ENCODE data around the gene TOE1.

Gene TOE1

DNA sequence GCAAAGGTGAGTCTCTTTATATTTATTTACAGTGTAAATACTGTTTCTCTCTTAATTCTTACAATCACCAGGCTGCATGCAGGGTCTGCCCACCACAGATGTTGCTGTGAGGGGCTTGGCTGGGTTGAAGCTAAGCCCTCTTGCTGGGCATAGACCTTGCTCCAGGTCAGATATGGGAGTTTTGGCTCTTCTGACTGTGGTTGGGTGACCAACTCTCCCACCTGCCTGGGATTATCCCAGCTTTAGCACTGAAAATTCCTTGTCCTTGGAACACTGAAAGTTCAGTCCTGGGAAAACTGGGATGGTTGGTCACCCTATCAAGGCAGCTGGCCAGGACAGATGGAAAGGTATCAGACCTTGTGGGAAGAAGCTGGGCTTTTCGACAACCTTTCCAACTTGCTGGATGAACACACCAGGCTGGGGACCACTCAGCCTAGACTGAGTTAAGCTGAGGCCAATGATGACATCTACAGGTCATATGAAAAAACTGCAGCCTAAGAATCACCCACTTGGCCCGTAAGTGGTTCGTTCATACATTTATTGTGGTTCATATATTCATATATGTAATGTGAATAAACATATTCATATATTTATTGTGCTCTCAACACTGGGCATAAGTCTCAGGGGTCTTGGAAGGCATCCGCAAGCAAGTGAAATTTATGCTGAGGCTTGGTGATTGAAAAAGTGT lies 39.8 kb upstream of the TOE1 start:
- TF ChIP-seq RAD21 (IDR thresholded peaks at IDR 0.05; ENCODE audit: low read depth) = peak; percentile 91
- TF ChIP-seq, protein P1, sequence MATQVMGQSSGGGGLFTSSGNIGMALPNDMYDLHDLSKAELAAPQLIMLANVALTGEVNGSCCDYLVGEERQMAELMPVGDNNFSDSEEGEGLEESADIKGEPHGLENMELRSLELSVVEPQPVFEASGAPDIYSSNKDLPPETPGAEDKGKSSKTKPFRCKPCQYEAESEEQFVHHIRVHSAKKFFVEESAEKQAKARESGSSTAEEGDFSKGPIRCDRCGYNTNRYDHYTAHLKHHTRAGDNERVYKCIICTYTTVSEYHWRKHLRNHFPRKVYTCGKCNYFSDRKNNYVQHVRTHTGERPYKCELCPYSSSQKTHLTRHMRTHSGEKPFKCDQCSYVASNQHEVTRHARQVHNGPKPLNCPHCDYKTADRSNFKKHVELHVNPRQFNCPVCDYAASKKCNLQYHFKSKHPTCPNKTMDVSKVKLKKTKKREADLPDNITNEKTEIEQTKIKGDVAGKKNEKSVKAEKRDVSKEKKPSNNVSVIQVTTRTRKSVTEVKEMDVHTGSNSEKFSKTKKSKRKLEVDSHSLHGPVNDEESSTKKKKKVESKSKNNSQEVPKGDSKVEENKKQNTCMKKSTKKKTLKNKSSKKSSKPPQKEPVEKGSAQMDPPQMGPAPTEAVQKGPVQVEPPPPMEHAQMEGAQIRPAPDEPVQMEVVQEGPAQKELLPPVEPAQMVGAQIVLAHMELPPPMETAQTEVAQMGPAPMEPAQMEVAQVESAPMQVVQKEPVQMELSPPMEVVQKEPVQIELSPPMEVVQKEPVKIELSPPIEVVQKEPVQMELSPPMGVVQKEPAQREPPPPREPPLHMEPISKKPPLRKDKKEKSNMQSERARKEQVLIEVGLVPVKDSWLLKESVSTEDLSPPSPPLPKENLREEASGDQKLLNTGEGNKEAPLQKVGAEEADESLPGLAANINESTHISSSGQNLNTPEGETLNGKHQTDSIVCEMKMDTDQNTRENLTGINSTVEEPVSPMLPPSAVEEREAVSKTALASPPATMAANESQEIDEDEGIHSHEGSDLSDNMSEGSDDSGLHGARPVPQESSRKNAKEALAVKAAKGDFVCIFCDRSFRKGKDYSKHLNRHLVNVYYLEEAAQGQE (IDR thresholded peaks at IDR 0.05; ENCODE audit: low read depth) = no peak

DNA sequence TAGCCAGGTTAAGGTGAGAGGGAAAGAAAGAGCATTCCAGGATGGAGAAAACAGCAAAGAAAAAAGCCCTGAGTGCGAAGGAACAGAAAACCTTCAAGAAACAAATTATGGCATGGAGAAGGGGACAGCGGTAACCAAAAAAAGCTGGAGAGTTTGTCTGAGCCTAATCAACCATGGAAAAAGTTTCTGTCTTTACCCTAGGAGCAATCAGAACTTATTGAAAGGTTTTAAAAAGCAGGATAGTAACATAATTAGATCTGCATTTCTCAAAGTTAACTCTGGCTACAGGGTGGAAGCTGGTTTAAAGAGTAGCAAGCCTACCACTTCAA lies 39.3 kb upstream of the TOE1 start:
- TF ChIP-seq ZBTB7A (IDR thresholded peaks at IDR 0.05; ENCODE audit: low read depth) (no peak), EP300 (IDR thresholded peaks at IDR 0.05; ENCODE audit: borderline replicate concordance) (no peak), TEAD4 (IDR thresholded peaks at IDR 0.05) (no peak), TAF1 (IDR thresholded peaks at IDR 0.05; ENCODE audit: low read depth) (no peak), CEBPB (IDR thresholded peaks at IDR 0.05) (no peak), FOXM1 (IDR thresholded peaks at IDR 0.05; ENCODE audit: borderline replicate concordance, low read depth) (no peak)
- TF ChIP-seq, protein P2, sequence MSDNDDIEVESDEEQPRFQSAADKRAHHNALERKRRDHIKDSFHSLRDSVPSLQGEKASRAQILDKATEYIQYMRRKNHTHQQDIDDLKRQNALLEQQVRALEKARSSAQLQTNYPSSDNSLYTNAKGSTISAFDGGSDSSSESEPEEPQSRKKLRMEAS (IDR thresholded peaks at IDR 0.05) = no peak

GRCh38 chr1:45302505-45303150 lies 37.3 kb upstream of the TOE1 start:
- TF ChIP-seq RAD21 (IDR thresholded peaks at IDR 0.05; ENCODE audit: low read depth) (no peak), YY1 (IDR thresholded peaks at IDR 0.05; ENCODE audit: low read depth) (no peak), CREB1 (IDR thresholded peaks at IDR 0.05; ENCODE audit: low read depth) (no peak), CEBPB (IDR thresholded peaks at IDR 0.05) (no peak), NFIC (IDR thresholded peaks at IDR 0.05) (no peak), EP300 (IDR thresholded peaks at IDR 0.05; ENCODE audit: borderline replicate concordance) (no peak), FOXM1 (IDR thresholded peaks at IDR 0.05; ENCODE audit: borderline replicate concordance, low read depth) (no peak), ZBTB7A (IDR thresholded peaks at IDR 0.05; ENCODE audit: low read depth) (no peak), TAF1 (IDR thresholded peaks at IDR 0.05; ENCODE audit: low read depth) (no peak), EGR1 (IDR thresholded peaks at IDR 0.05) (no peak), TEAD4 (IDR thresholded peaks at IDR 0.05) (no peak), TCF12 (IDR thresholded peaks at IDR 0.05; ENCODE audit: low read depth) (no peak)
- TF ChIP-seq, protein P1 (IDR thresholded peaks at IDR 0.05; ENCODE audit: low read depth) = no peak
- TF ChIP-seq, protein P2 (IDR thresholded peaks at IDR 0.05) = no peak
- TF ChIP-seq, protein P3, sequence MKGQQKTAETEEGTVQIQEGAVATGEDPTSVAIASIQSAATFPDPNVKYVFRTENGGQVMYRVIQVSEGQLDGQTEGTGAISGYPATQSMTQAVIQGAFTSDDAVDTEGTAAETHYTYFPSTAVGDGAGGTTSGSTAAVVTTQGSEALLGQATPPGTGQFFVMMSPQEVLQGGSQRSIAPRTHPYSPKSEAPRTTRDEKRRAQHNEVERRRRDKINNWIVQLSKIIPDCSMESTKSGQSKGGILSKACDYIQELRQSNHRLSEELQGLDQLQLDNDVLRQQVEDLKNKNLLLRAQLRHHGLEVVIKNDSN (IDR thresholded peaks at IDR 0.05) = no peak

- no peak for TF ChIP-seq CREB1 (IDR thresholded peaks at IDR 0.05; ENCODE audit: low read depth)
- TF ChIP-seq, protein P3 (IDR thresholded peaks at IDR 0.05) = no peak
- no peak for TF ChIP-seq ZBTB7A (IDR thresholded peaks at IDR 0.05; ENCODE audit: low read depth)
- 0 out of 2 replicates have a peak, but pooled peaks have one; percentile 10 for TF ChIP-seq FOXM1 (IDR thresholded peaks at IDR 0.05; ENCODE audit: borderline replicate concordance, low read depth)
- TF ChIP-seq CEBPB (IDR thresholded peaks at IDR 0.05) = peak; percentile 17; the same call in 1 of the 2 replicates
- peak; percentile 67 for TF ChIP-seq RAD21 (IDR thresholded peaks at IDR 0.05; ENCODE audit: low read depth)
- no peak for TF ChIP-seq TEAD4 (IDR thresholded peaks at IDR 0.05)
- TF ChIP-seq, protein P1 (IDR thresholded peaks at IDR 0.05; ENCODE audit: low read depth) = no peak
- no peak for TF ChIP-seq TCF12 (IDR thresholded peaks at IDR 0.05; ENCODE audit: low read depth)
- TF ChIP-seq, protein P2 (IDR thresholded peaks at IDR 0.05) = peak; percentile 64; the same call in 1 of the 2 replicates
- no peak for TF ChIP-seq YY1 (IDR thresholded peaks at IDR 0.05; ENCODE audit: low read depth)
- peak; percentile 52 for TF ChIP-seq TAF1 (IDR thresholded peaks at IDR 0.05; ENCODE audit: low read depth)
- no peak for TF ChIP-seq EGR1 (IDR thresholded peaks at IDR 0.05)
- TF ChIP-seq EP300 (IDR thresholded peaks at IDR 0.05; ENCODE audit: borderline replicate concordance) = no peak
- TF ChIP-seq NFIC (IDR thresholded peaks at IDR 0.05) = no peak
Measured at GRCh38 chr1:45303520-45304310, 36.3 kb upstream of the TOE1 start.

Data from Ishikawa (cell line).